Brain microvascular endothelial cell (primary cell): ENCODE measurements around the gene BCL2.
A peak's percentile ranks its signal among the peaks of the same experiment; 100 is the strongest.

ENCODE experiments used
- DNase-seq: peaks from one replicate; pipeline ENCODE4 v3.0.0-alpha.2; 2020
- H3K27ac ChIP-seq: fragments of 250-450 bp; sonication (Bioruptor Pico); 2 replicates; pipeline ENCODE4 v1.5.1; 2020; ENCODE audit warnings: mild to moderate bottlenecking, moderate library complexity
- H3K27me3 ChIP-seq: fragments of 250-450 bp; sonication (Bioruptor Pico); replicated peaks from 2 replicates; pipeline ENCODE4 v1.5.1; 2020; ENCODE audit warnings: mild to moderate bottlenecking
- H3K36me3 ChIP-seq: fragments of 250-450 bp; sonication (Bioruptor Pico); replicated peaks from 2 replicates; pipeline ENCODE4 v1.5.1; 2020; ENCODE audit warnings: mild to moderate bottlenecking
- H3K4me3 ChIP-seq: 2 replicates; pipeline ENCODE4 v1.5.1; 2011; ENCODE audit warnings: low read depth, mild to moderate bottlenecking, control low read depth, low read length, moderate library complexity
- in situ Hi-C: cut with HindIII; loops from 2 replicates; pipeline ENCODE4 v1.10.0; 2017; ENCODE audit warnings: low sequenced_read_pairs, low pct_ligation_motif_present
- TF ChIP-seq, protein P1 (sequence below): IDR thresholded peaks from 2 replicates; pipeline ENCODE4 v1.5.1; 2011; ENCODE audit warnings: low read depth, mild to moderate bottlenecking, moderate library complexity, low read length, control low read depth, inconsistent platforms; ENCODE audit errors: missing control alignments

The BCL2 gene

GRCh38 chr18:63322206-63322605 lies 2.6 kb upstream of the BCL2 start:
- TF ChIP-seq, protein P1, sequence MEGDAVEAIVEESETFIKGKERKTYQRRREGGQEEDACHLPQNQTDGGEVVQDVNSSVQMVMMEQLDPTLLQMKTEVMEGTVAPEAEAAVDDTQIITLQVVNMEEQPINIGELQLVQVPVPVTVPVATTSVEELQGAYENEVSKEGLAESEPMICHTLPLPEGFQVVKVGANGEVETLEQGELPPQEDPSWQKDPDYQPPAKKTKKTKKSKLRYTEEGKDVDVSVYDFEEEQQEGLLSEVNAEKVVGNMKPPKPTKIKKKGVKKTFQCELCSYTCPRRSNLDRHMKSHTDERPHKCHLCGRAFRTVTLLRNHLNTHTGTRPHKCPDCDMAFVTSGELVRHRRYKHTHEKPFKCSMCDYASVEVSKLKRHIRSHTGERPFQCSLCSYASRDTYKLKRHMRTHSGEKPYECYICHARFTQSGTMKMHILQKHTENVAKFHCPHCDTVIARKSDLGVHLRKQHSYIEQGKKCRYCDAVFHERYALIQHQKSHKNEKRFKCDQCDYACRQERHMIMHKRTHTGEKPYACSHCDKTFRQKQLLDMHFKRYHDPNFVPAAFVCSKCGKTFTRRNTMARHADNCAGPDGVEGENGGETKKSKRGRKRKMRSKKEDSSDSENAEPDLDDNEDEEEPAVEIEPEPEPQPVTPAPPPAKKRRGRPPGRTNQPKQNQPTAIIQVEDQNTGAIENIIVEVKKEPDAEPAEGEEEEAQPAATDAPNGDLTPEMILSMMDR, result no peak
- in situ Hi-C loops, result loop anchor here (10.0 kb wide), 1 partner anchor 187 kb away; no protein-coding TSS in a partner anchor
- no peak for DNase-seq
- Histone ChIP-seq H3K27ac (no peak overlapping the region), H3K36me3 (no peaks in the 10 kb centered on the region), H3K4me3 (no peak overlapping the region), H3K27me3 (peaks cover 4% of the 10 kb centered on the region)

- in situ Hi-C loops, result loop anchor here (10.0 kb wide), 1 partner anchor 186 kb away; no protein-coding TSS in a partner anchor
- H3K4me3 ChIP-seq, result no peak overlapping the region
- TF ChIP-seq, protein P1, result no peak
- no peak for DNase-seq
- H3K27me3 ChIP-seq, result peaks cover 4% of the 10 kb centered on the region
- H3K36me3 ChIP-seq, result no peaks in the 10 kb centered on the region
- no peak overlapping the region for H3K27ac ChIP-seq
Measured at GRCh38 chr18:63321291-63321690, 1.7 kb upstream of the BCL2 start.

- TF ChIP-seq, protein P1, result no peak
- H3K36me3 ChIP-seq, result no peaks in the 10 kb centered on the region
- H3K27me3 ChIP-seq, result peaks cover 4% of the 10 kb centered on the region
- H3K27ac ChIP-seq, result no peak overlapping the region
- H3K4me3 ChIP-seq, result peak overlapping the region; percentile 71
- in situ Hi-C loops, result loop anchor here (10.0 kb wide), 1 partner anchor 186 kb away; no protein-coding TSS in a partner anchor
- no peak for DNase-seq
Measured at GRCh38 chr18:63320975-63321265, 1.4 kb upstream of the BCL2 start.

GRCh38 chr18:63320123-63320974 lies 780 bp upstream of the BCL2 start:
- peak; percentile 63 for DNase-seq
- H3K36me3 ChIP-seq, result no peaks in the 10 kb centered on the region
- in situ Hi-C loops, result loop anchor here (10.0 kb wide), 1 partner anchor 186 kb away; no protein-coding TSS in a partner anchor
- peak overlapping the region; percentile 71 for H3K4me3 ChIP-seq
- H3K27me3 ChIP-seq, result peaks cover 4% of the 10 kb centered on the region
- TF ChIP-seq, protein P1, result peak; percentile 23
- H3K27ac ChIP-seq, result no peak overlapping the region

DNA sequence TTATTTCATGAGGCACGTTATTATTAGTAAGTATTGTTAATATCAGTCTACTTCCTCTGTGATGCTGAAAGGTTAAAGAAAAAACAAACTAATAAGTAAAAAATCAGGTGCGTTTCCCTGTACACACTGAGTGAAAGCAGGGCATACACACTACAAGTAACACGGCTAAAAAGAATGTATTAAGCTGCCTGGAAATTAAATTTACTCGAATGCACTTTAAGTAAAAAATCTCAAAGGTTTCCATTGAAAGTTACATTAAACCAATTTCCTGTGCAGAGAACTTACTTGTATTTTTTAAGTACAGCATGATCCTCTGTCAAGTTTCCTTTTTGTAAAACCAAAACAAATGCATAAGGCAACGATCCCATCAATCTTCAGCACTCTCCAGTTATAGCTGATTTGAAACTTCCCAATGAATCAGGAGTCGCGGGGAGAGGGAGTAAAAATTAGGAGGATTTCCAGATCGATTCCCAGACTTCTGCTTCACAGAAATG lies 633 bp downstream of the BCL2 start:
- H3K36me3 ChIP-seq, result no peaks in the 10 kb centered on the region
- no peak for DNase-seq
- no peak overlapping the region for H3K27ac ChIP-seq
- TF ChIP-seq, protein P1, result no peak
- peaks cover 4% of the 10 kb centered on the region for H3K27me3 ChIP-seq
- H3K4me3 ChIP-seq, result peak overlapping the region; percentile 71
- in situ Hi-C loops, result no loop called here
